ENCODE measurements around the gene WNT2B.

The WNT2B gene

DNA sequence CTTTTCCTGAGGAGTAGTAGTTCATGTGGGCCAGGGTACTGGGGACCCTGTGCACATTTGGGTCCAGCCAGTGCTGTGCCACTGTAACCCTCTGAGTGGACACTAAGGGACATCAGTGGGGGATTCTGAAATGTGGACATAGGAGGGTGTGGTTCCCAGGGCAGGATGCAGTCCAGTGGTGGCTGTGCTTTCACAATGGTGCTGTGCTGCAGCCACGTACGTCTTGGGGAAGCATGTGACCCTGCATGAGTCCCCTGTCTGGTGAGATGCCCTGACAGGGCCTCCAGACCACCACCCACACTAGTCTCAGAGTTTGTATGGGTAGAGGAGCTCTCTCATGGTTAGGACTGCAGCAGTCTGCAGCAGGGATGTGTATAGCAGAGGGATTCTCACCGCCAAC lies 37.8 kb upstream of the WNT2B start:
- Histone ChIP-seq H4K8ac (ENCODE audit: low read depth, low read length) (no peak overlapping the region), H3K27ac (ENCODE audit: low read depth, low read length) (no peak overlapping the region), H3K79me1 (ENCODE audit: low read length) (no peaks in the 10 kb centered on the region), H3K4me3 (ENCODE audit: low read depth, low read length) (peak overlapping the region; percentile 10), H3K9ac (ENCODE audit: low read length) (no peak overlapping the region), H3K36me3 (ENCODE audit: control insufficient read depth in 1 of 2, insufficient read depth in 2 of 2, low read length in 2 of 2) (no peaks in the 10 kb centered on the region), H3K18ac (ENCODE audit: low read length) (no peak overlapping the region), H2AK5ac (ENCODE audit: low read length) (no peak overlapping the region), H3K27me3 (ENCODE audit: insufficient read depth, low read length) (no peaks in the 10 kb centered on the region), H3K9me3 (ENCODE audit: insufficient read depth, low read depth, low read length) (no peaks in the 10 kb centered on the region), H2BK120ac (ENCODE audit: insufficient read depth, low read length, poor library complexity) (no peak overlapping the region), H3K4ac (ENCODE audit: low read depth, low read length) (no peak overlapping the region), H4K91ac (ENCODE audit: low read depth, low read length) (no peak overlapping the region), H3K23ac (ENCODE audit: low read length) (no peak overlapping the region), H3K14ac (ENCODE audit: low read length) (no peak overlapping the region), H3K4me1 (ENCODE audit: control insufficient read depth in 1 of 2, insufficient read depth in 2 of 2, low read length in 2 of 2) (peaks cover 3% of the 10 kb centered on the region in 2 experiments), H2BK5ac (ENCODE audit: low read depth, low read length, poor library complexity) (no peak overlapping the region), H2BK12ac (ENCODE audit: low read length) (no peak overlapping the region), H3K4me2 (ENCODE audit: low read length) (no peak overlapping the region), H3K79me2 (ENCODE audit: control insufficient read depth, insufficient read depth, low read length, poor library complexity) (no peaks in the 10 kb centered on the region), H4K12ac (ENCODE audit: low read depth, low read length) (no peak overlapping the region), H2AFZ (ENCODE audit: insufficient read depth, low read length, poor library complexity) (no peak overlapping the region)
- WGBS (ENCODE audit: extremely low coverage, insufficient coverage, insufficient read length), result no CpG with 5 or more reads among the region's 3 CpGs
- DNase-seq, result no peak

DNA sequence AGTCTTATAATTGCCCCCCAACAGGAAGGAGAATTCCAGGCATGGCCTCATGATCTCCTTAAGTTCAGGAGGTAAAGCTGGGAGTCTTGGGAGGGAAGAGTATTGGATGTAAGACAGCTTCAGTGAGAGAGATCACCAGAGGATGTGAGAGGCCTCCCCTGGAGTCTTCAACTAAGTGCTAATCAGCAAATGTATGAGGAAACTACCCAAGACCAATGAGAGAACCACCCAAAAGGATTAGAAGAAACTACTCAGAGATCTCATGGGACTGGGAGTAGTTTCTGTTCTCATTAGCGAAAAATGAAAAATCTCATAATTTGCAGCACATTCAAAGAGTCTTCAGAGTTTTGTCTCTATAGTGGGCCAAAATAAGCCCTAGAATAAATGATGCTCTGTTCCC lies 36.6 kb upstream of the WNT2B start:
- no peak overlapping the region for H3K4ac ChIP-seq (ENCODE audit: low read depth, low read length)
- H3K23ac ChIP-seq (ENCODE audit: low read length), result no peak overlapping the region
- H2AFZ ChIP-seq (ENCODE audit: insufficient read depth, low read length, poor library complexity), result no peak overlapping the region
- no peak overlapping the region for H2BK5ac ChIP-seq (ENCODE audit: low read depth, low read length, poor library complexity)
- H4K12ac ChIP-seq (ENCODE audit: low read depth, low read length), result no peak overlapping the region
- H3K9ac ChIP-seq (ENCODE audit: low read length), result no peak overlapping the region
- no peaks in the 10 kb centered on the region for H3K79me2 ChIP-seq (ENCODE audit: control insufficient read depth, insufficient read depth, low read length, poor library complexity)
- H3K27me3 ChIP-seq (ENCODE audit: insufficient read depth, low read length), result no peaks in the 10 kb centered on the region
- H2BK12ac ChIP-seq (ENCODE audit: low read length), result no peak overlapping the region
- no peak overlapping the region for H3K4me3 ChIP-seq (ENCODE audit: low read depth, low read length)
- DNase-seq, result no peak
- peaks cover 6% of the 10 kb centered on the region for H3K9me3 ChIP-seq (ENCODE audit: insufficient read depth, low read depth, low read length)
- no peak overlapping the region for H4K8ac ChIP-seq (ENCODE audit: low read depth, low read length)
- WGBS (ENCODE audit: extremely low coverage, insufficient coverage, insufficient read length), result no CpG with 5 or more reads among the region's 1 CpG
- H3K4me1 ChIP-seq (ENCODE audit: control insufficient read depth in 1 of 2, insufficient read depth in 2 of 2, low read length in 2 of 2), result no peaks in the 10 kb centered on the region
- no peak overlapping the region for H2BK120ac ChIP-seq (ENCODE audit: insufficient read depth, low read length, poor library complexity)
- no peak overlapping the region for H3K27ac ChIP-seq (ENCODE audit: low read depth, low read length)
- H4K91ac ChIP-seq (ENCODE audit: low read depth, low read length), result no peak overlapping the region
- no peak overlapping the region for H3K14ac ChIP-seq (ENCODE audit: low read length)
- no peak overlapping the region for H3K4me2 ChIP-seq (ENCODE audit: low read length)
- no peak overlapping the region for H3K18ac ChIP-seq (ENCODE audit: low read length)
- H2AK5ac ChIP-seq (ENCODE audit: low read length), result no peak overlapping the region
- no peaks in the 10 kb centered on the region for H3K79me1 ChIP-seq (ENCODE audit: low read length)
- H3K36me3 ChIP-seq (ENCODE audit: control insufficient read depth in 1 of 2, insufficient read depth in 2 of 2, low read length in 2 of 2), result no peaks in the 10 kb centered on the region

DNA sequence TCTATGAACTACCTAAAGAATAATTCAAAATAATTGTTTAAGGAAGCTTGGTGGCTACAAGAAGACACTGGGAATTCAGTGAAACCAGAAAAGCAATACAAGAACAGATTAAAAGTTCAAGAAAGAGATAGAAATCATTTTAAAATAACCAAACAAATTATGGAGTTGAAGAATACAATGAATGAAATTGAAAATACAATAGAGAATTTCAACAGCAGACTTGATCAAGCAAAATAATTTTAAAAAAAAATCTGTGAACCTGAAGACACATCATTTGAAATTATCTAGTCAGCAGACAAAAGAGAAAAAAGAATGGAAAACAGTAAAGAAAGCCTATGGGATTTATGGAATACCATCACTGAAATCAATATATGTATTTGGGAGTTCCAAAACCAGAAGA lies 31.2 kb upstream of the WNT2B start:
- H3K36me3 ChIP-seq (ENCODE audit: control insufficient read depth in 1 of 2, insufficient read depth in 2 of 2, low read length in 2 of 2), result no peaks in the 10 kb centered on the region
- no peak overlapping the region for H2AFZ ChIP-seq (ENCODE audit: insufficient read depth, low read length, poor library complexity)
- H3K4me1 ChIP-seq (ENCODE audit: control insufficient read depth in 1 of 2, insufficient read depth in 2 of 2, low read length in 2 of 2), result no peaks in the 10 kb centered on the region
- no peak overlapping the region for H2AK5ac ChIP-seq (ENCODE audit: low read length)
- no peak overlapping the region for H4K12ac ChIP-seq (ENCODE audit: low read depth, low read length)
- H3K4me2 ChIP-seq (ENCODE audit: low read length), result no peak overlapping the region
- no peak overlapping the region for H2BK120ac ChIP-seq (ENCODE audit: insufficient read depth, low read length, poor library complexity)
- no peaks in the 10 kb centered on the region for H3K79me1 ChIP-seq (ENCODE audit: low read length)
- no peak overlapping the region for H3K23ac ChIP-seq (ENCODE audit: low read length)
- H3K27ac ChIP-seq (ENCODE audit: low read depth, low read length), result no peak overlapping the region
- H3K4me3 ChIP-seq (ENCODE audit: low read depth, low read length), result no peak overlapping the region
- H3K14ac ChIP-seq (ENCODE audit: low read length), result no peak overlapping the region
- H3K27me3 ChIP-seq (ENCODE audit: insufficient read depth, low read length), result no peaks in the 10 kb centered on the region
- H3K18ac ChIP-seq (ENCODE audit: low read length), result no peak overlapping the region
- peaks cover 11% of the 10 kb centered on the region for H3K9me3 ChIP-seq (ENCODE audit: insufficient read depth, low read depth, low read length)
- H2BK5ac ChIP-seq (ENCODE audit: low read depth, low read length, poor library complexity), result no peak overlapping the region
- H2BK12ac ChIP-seq (ENCODE audit: low read length), result no peak overlapping the region
- H3K9ac ChIP-seq (ENCODE audit: low read length), result no peak overlapping the region
- no peak overlapping the region for H4K91ac ChIP-seq (ENCODE audit: low read depth, low read length)
- no peaks in the 10 kb centered on the region for H3K79me2 ChIP-seq (ENCODE audit: control insufficient read depth, insufficient read depth, low read length, poor library complexity)
- no peak overlapping the region for H3K4ac ChIP-seq (ENCODE audit: low read depth, low read length)
- no peak overlapping the region for H4K8ac ChIP-seq (ENCODE audit: low read depth, low read length)
- no peak for DNase-seq

DNA sequence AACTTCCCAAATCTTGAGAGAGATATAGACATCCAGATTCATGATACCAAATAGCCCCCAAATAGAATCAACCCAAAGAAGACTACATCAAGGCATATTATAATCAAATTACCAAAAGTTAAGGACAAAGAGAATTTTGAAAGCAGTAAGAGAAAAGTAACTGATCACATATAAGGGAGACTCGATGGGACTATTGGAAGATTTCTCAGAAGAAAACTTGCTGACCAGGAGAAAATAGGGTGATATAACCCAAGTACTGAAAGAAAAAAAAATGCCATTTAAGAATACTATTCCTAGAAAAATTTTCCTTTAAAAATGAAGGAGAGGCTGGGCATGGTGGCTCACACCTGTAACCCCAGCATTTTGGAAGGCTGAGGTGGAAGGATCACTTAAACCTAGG lies 30.5 kb upstream of the WNT2B start:
- H3K79me1 ChIP-seq (ENCODE audit: low read length), result no peaks in the 10 kb centered on the region

More for the DNA sequence above, 30.5 kb upstream of the WNT2B start:
- DNase-seq, result no peak
- H3K4me2 ChIP-seq (ENCODE audit: low read length), result no peak overlapping the region
- no peak overlapping the region for H2AFZ ChIP-seq (ENCODE audit: insufficient read depth, low read length, poor library complexity)
- H3K36me3 ChIP-seq (ENCODE audit: control insufficient read depth in 1 of 2, insufficient read depth in 2 of 2, low read length in 2 of 2), result no peaks in the 10 kb centered on the region
- no peak overlapping the region for H3K4me3 ChIP-seq (ENCODE audit: low read depth, low read length)
- no peak overlapping the region for H3K23ac ChIP-seq (ENCODE audit: low read length)
- H4K12ac ChIP-seq (ENCODE audit: low read depth, low read length), result no peak overlapping the region
- no peaks in the 10 kb centered on the region for H3K4me1 ChIP-seq (ENCODE audit: control insufficient read depth in 1 of 2, insufficient read depth in 2 of 2, low read length in 2 of 2)
- WGBS (ENCODE audit: extremely low coverage, insufficient coverage, insufficient read length), result no CpG with 5 or more reads among the region's 1 CpG
- H3K79me2 ChIP-seq (ENCODE audit: control insufficient read depth, insufficient read depth, low read length, poor library complexity), result no peaks in the 10 kb centered on the region
- H2AK5ac ChIP-seq (ENCODE audit: low read length), result no peak overlapping the region
- H4K8ac ChIP-seq (ENCODE audit: low read depth, low read length), result no peak overlapping the region
- H3K4ac ChIP-seq (ENCODE audit: low read depth, low read length), result no peak overlapping the region
- no peak overlapping the region for H2BK5ac ChIP-seq (ENCODE audit: low read depth, low read length, poor library complexity)
- no peak overlapping the region for H3K14ac ChIP-seq (ENCODE audit: low read length)
- no peak overlapping the region for H3K9ac ChIP-seq (ENCODE audit: low read length)
- H4K91ac ChIP-seq (ENCODE audit: low read depth, low read length), result no peak overlapping the region
- H3K27me3 ChIP-seq (ENCODE audit: insufficient read depth, low read length), result no peaks in the 10 kb centered on the region
- H2BK120ac ChIP-seq (ENCODE audit: insufficient read depth, low read length, poor library complexity), result no peak overlapping the region
- no peak overlapping the region for H3K27ac ChIP-seq (ENCODE audit: low read depth, low read length)
- H2BK12ac ChIP-seq (ENCODE audit: low read length), result no peak overlapping the region
- peaks cover 11% of the 10 kb centered on the region for H3K9me3 ChIP-seq (ENCODE audit: insufficient read depth, low read depth, low read length)
- no peak overlapping the region for H3K18ac ChIP-seq (ENCODE audit: low read length)
